Measurements from ENCODE around the gene ERAP2. TPM values are rescaled to one million over a fixed set of nuclear protein-coding genes. Genes with fewer than 3 reads are reported as not detected.
A peak's percentile ranks its signal among the peaks of the same experiment; 100 is the strongest.

ERAP2 gene
- total and polyA plus RNA-seq, 10 of the 15 experiments (the other 5 are each of a cell fraction or from before 2014, with no cell fraction given), result 4.0 to 28.7 (median 11.7) TPM

- TF ChIP-seq, protein P1, sequence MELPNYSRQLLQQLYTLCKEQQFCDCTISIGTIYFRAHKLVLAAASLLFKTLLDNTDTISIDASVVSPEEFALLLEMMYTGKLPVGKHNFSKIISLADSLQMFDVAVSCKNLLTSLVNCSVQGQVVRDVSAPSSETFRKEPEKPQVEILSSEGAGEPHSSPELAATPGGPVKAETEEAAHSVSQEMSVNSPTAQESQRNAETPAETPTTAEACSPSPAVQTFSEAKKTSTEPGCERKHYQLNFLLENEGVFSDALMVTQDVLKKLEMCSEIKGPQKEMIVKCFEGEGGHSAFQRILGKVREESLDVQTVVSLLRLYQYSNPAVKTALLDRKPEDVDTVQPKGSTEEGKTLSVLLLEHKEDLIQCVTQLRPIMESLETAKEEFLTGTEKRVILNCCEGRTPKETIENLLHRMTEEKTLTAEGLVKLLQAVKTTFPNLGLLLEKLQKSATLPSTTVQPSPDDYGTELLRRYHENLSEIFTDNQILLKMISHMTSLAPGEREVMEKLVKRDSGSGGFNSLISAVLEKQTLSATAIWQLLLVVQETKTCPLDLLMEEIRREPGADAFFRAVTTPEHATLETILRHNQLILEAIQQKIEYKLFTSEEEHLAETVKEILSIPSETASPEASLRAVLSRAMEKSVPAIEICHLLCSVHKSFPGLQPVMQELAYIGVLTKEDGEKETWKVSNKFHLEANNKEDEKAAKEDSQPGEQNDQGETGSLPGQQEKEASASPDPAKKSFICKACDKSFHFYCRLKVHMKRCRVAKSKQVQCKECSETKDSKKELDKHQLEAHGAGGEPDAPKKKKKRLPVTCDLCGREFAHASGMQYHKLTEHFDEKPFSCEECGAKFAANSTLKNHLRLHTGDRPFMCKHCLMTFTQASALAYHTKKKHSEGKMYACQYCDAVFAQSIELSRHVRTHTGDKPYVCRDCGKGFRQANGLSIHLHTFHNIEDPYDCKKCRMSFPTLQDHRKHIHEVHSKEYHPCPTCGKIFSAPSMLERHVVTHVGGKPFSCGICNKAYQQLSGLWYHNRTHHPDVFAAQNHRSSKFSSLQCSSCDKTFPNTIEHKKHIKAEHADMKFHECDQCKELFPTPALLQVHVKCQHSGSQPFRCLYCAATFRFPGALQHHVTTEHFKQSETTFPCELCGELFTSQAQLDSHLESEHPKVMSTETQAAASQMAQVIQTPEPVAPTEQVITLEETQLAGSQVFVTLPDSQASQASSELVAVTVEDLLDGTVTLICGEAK (IDR thresholded peaks at IDR 0.05; ENCODE audit: borderline replicate concordance), result peak; percentile 34; the same call in 1 of the 2 replicates
- TF ChIP-seq ZBTB33 (IDR thresholded peaks at IDR 0.05) (no peak), RUNX3 (IDR thresholded peaks at IDR 0.05; ENCODE audit: low read length) (no peak), MTA2 (IDR thresholded peaks at IDR 0.05; ENCODE audit: low read depth) (no peak), TARDBP (IDR thresholded peaks at IDR 0.05; ENCODE audit: borderline replicate concordance) (no peak), CUX1 (IDR thresholded peaks at IDR 0.05; ENCODE audit: insufficient replicate concordance, low read depth, low read length) (no peak)
Measured at GRCh38 chr5:96896276-96896675, 20.0 kb downstream of the ERAP2 start (continued).

Measured in GM12878 (cell line).